ENCODE results near the gene SP140L.
A peak's percentile ranks its signal among the peaks of the same experiment; 100 is the strongest.
"Not testable (repeated sequence)": the region's sequence is repeated elsewhere in the genome, so short reads cannot be mapped to it uniquely, and the experiment has no call there.

Gene SP140L

DNA sequence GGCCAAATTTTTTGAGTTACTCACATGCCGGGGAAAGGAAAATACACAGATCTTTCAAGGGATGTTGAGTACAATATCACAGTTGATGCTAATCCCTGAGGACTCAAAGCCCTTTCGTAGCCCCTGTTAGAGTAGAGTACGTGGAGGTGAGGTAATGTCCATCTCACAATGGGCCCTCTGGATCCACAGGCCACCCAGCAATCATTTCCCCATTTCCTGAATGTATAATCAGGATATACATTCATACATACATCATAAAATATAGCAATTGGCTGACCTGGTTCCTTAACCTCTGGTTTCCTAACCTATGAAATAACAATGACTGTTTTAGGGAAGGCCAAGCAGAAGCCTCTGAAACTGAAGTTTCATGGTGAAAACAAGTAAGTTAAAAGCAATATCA lies 78.8 kb downstream of the SP140L start:
- no peak overlapping the region for H3K4me3 ChIP-seq (ENCODE audit: low read length in 2 of 2)
- H3K36me3 ChIP-seq (ENCODE audit: control insufficient read depth in 2 of 2, insufficient read depth in 2 of 2, low read length in 2 of 2) = peaks cover 4 to 5% of the 10 kb centered on the region in 2 donors
- H3K27ac ChIP-seq (ENCODE audit: low read depth in 2 of 2, low read length in 2 of 2) = no peak overlapping the region
- H3K4me1 ChIP-seq (ENCODE audit: control insufficient read depth in 2 of 2, insufficient read depth in 2 of 2, low read length in 2 of 2) = peaks cover under 1 to 6% of the 10 kb centered on the region in 2 donors
- H3K9me3 ChIP-seq (ENCODE audit: control insufficient read depth in 2 of 2, low read length in 2 of 2) = no peaks in the 10 kb centered on the region
- no peaks in the 10 kb centered on the region for H3K27me3 ChIP-seq (ENCODE audit: control insufficient read depth in 2 of 2, insufficient read depth in 2 of 2, low read length in 2 of 2)
- no peak overlapping the region for H3K9ac ChIP-seq (ENCODE audit: low read depth in 1 of 2, low read length in 2 of 2)

- Histone ChIP-seq H3K27ac (ENCODE audit: low read depth in 2 of 2, low read length in 2 of 2) (no peak overlapping the region), H3K27me3 (ENCODE audit: control insufficient read depth in 2 of 2, insufficient read depth in 2 of 2, low read length in 2 of 2) (no peaks in the 10 kb centered on the region), H3K9ac (ENCODE audit: low read depth in 1 of 2, low read length in 2 of 2) (no peak overlapping the region), H3K36me3 (ENCODE audit: control insufficient read depth in 2 of 2, insufficient read depth in 2 of 2, low read length in 2 of 2) (peaks cover 4 to 5% of the 10 kb centered on the region in 2 donors), H3K4me3 (ENCODE audit: low read length in 2 of 2) (no peak overlapping the region), H3K9me3 (ENCODE audit: control insufficient read depth in 2 of 2, low read length in 2 of 2) (no peaks in the 10 kb centered on the region), H3K4me1 (ENCODE audit: control insufficient read depth in 2 of 2, insufficient read depth in 2 of 2, low read length in 2 of 2) (peaks cover 12 to 18% of the 10 kb centered on the region in 2 donors)
Measured at GRCh38 chr2:230408244-230408842, 81.3 kb downstream of the SP140L start.

DNA sequence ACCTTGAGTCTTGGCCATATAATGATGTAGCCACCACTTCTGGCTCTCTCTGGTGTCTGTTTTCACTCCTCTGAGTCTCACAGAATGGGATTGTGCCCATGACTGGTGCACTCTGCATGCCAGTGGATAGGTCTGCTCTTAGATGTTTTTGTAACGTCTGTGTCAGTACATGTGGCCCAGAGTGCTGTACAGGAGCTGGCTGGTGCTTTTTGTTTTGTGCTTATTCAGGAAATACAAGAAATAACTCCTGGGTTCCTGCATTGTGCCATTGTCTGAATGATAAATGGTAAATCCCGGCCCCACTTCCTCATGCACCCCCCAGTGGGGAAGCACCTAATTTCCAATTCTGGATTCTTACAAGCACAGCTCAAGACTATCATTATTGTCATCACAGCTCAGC lies 82.3 kb downstream of the SP140L start:
- H3K4me1 ChIP-seq (ENCODE audit: control insufficient read depth in 2 of 2, insufficient read depth in 2 of 2, low read length in 2 of 2) = peaks cover 12 to 18% of the 10 kb centered on the region in 2 donors
- not testable (repeated sequence) for H3K9me3 ChIP-seq (ENCODE audit: control insufficient read depth in 2 of 2, low read length in 2 of 2); H3K36me3 ChIP-seq (ENCODE audit: control insufficient read depth in 2 of 2, insufficient read depth in 2 of 2, low read length in 2 of 2); H3K27ac ChIP-seq (ENCODE audit: low read depth in 2 of 2, low read length in 2 of 2); H3K27me3 ChIP-seq (ENCODE audit: control insufficient read depth in 2 of 2, insufficient read depth in 2 of 2, low read length in 2 of 2); H3K9ac ChIP-seq (ENCODE audit: low read depth in 1 of 2, low read length in 2 of 2); H3K4me3 ChIP-seq (ENCODE audit: low read length in 2 of 2)

- H3K27me3 ChIP-seq (ENCODE audit: control insufficient read depth in 2 of 2, insufficient read depth in 2 of 2, low read length in 2 of 2) = no peaks in the 10 kb centered on the region
- no peaks in the 10 kb centered on the region for H3K9me3 ChIP-seq (ENCODE audit: control insufficient read depth in 2 of 2, low read length in 2 of 2)
- no peaks in the 10 kb centered on the region for H3K36me3 ChIP-seq (ENCODE audit: control insufficient read depth in 2 of 2, insufficient read depth in 2 of 2, low read length in 2 of 2)
- no peak overlapping the region for H3K4me3 ChIP-seq (ENCODE audit: low read length in 2 of 2)
- peaks cover 12 to 18% of the 10 kb centered on the region in 2 donors for H3K4me1 ChIP-seq (ENCODE audit: control insufficient read depth in 2 of 2, insufficient read depth in 2 of 2, low read length in 2 of 2)
- no peak overlapping the region for H3K9ac ChIP-seq (ENCODE audit: low read depth in 1 of 2, low read length in 2 of 2)
- H3K27ac ChIP-seq (ENCODE audit: low read depth in 2 of 2, low read length in 2 of 2) = no peak overlapping the region
Measured at GRCh38 chr2:230410263-230410662, 83.3 kb downstream of the SP140L start.

DNA sequence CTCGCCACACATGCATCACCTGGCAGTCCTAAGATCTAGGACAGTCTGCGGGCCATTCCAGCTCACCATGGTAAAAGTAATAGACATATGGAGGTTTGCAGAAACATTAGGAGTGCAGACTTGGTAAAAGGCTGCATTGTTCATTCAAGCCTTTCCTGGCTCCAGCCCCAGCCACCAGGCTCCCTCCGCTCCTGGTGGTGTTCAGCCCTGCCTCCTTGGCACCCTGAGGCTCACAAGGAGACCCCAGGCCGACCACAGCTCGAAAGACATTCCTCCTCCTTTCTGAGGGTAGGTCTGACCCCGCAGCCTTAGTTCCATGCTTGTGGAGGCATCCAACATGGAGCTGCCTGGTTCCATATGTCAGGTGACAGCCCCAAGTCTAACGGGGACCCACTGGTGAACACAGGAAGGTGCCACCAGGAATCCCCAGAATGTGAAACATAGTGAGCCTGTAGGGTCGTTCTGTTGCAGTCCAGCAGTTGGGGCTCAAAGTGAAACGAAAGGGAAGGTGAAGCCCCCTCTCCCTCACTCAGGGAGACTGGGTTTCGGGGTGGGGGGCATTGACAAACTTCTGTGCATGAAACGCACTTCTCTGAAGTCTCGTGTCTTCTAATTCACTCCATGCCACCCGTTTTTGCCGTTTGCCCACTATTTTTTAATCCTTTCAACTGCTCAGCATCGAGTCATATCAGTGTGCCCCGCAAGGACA lies 84.0 kb downstream of the SP140L start:
- no peaks in the 10 kb centered on the region for H3K9me3 ChIP-seq (ENCODE audit: control insufficient read depth in 2 of 2, low read length in 2 of 2)
- peak overlapping the region; percentile 88 to 96 for H3K4me3 ChIP-seq (ENCODE audit: low read length in 2 of 2)
- H3K27ac ChIP-seq (ENCODE audit: low read depth in 2 of 2, low read length in 2 of 2) = peak overlapping the region; percentile 89 to 96
- H3K36me3 ChIP-seq (ENCODE audit: control insufficient read depth in 2 of 2, insufficient read depth in 2 of 2, low read length in 2 of 2) = no peaks in the 10 kb centered on the region
- peaks cover 16 to 24% of the 10 kb centered on the region in 2 donors for H3K4me1 ChIP-seq (ENCODE audit: control insufficient read depth in 2 of 2, insufficient read depth in 2 of 2, low read length in 2 of 2)
- H3K27me3 ChIP-seq (ENCODE audit: control insufficient read depth in 2 of 2, insufficient read depth in 2 of 2, low read length in 2 of 2) = no peaks in the 10 kb centered on the region
- peak overlapping the region; percentile 87 to 96 for H3K9ac ChIP-seq (ENCODE audit: low read depth in 1 of 2, low read length in 2 of 2)

- Histone ChIP-seq H3K9ac (ENCODE audit: low read depth in 1 of 2, low read length in 2 of 2) (peak overlapping the region; percentile 87 to 96), H3K4me1 (ENCODE audit: control insufficient read depth in 2 of 2, insufficient read depth in 2 of 2, low read length in 2 of 2) (peaks cover 16 to 24% of the 10 kb centered on the region in 2 donors), H3K27ac (ENCODE audit: low read depth in 2 of 2, low read length in 2 of 2) (peak overlapping the region; percentile 89 to 96), H3K4me3 (ENCODE audit: low read length in 2 of 2) (peak overlapping the region; percentile 88 to 96), H3K9me3 (ENCODE audit: control insufficient read depth in 2 of 2, low read length in 2 of 2) (no peaks in the 10 kb centered on the region), H3K27me3 (ENCODE audit: control insufficient read depth in 2 of 2, insufficient read depth in 2 of 2, low read length in 2 of 2) (no peaks in the 10 kb centered on the region), H3K36me3 (ENCODE audit: control insufficient read depth in 2 of 2, insufficient read depth in 2 of 2, low read length in 2 of 2) (no peaks in the 10 kb centered on the region)
Measured at GRCh38 chr2:230411570-230412370, 84.8 kb downstream of the SP140L start.

- Histone ChIP-seq H3K27ac (ENCODE audit: low read depth in 2 of 2, low read length in 2 of 2) (peak overlapping the region; percentile 89 to 96), H3K4me1 (ENCODE audit: control insufficient read depth in 2 of 2, insufficient read depth in 2 of 2, low read length in 2 of 2) (peaks cover 18 to 26% of the 10 kb centered on the region in 2 donors), H3K9ac (ENCODE audit: low read depth in 1 of 2, low read length in 2 of 2) (peak overlapping the region; percentile 87 to 96)
Measured at GRCh38 chr2:230412371-230412711, 85.3 kb downstream of the SP140L start.

DNA sequence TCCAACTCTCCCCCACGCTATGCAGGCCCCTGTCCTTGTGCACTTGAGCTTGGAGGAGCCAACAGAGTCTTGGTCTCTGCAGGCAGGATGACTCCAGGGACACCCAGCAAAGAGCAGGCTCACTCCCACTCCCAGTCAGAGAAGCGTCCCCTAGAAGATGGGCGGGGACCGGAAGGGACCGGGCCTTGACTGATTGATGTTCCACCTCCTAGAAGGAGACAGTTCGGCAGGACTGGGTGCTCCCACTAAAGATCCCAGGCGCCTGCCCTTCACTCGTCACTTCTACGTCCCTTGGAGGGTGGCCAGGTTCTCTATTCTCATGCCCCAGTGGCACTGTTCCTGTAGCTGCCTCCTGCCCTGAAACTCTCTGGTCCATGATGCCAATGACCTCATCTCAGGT lies 85.9 kb downstream of the SP140L start:
- Histone ChIP-seq H3K9ac (ENCODE audit: low read depth in 1 of 2, low read length in 2 of 2) (no peak overlapping the region), H3K4me1 (ENCODE audit: control insufficient read depth in 2 of 2, insufficient read depth in 2 of 2, low read length in 2 of 2) (peaks cover 21 to 30% of the 10 kb centered on the region in 2 donors), H3K9me3 (ENCODE audit: control insufficient read depth in 2 of 2, low read length in 2 of 2) (no peaks in the 10 kb centered on the region), H3K27ac (ENCODE audit: low read depth in 2 of 2, low read length in 2 of 2) (no peak overlapping the region), H3K27me3 (ENCODE audit: control insufficient read depth in 2 of 2, insufficient read depth in 2 of 2, low read length in 2 of 2) (no peaks in the 10 kb centered on the region), H3K36me3 (ENCODE audit: control insufficient read depth in 2 of 2, insufficient read depth in 2 of 2, low read length in 2 of 2) (no peaks in the 10 kb centered on the region), H3K4me3 (ENCODE audit: low read length in 2 of 2) (no peak overlapping the region)

More at GRCh38 chr2:230412371-230412711, 85.3 kb downstream of the SP140L start:
- H3K27me3 ChIP-seq (ENCODE audit: control insufficient read depth in 2 of 2, insufficient read depth in 2 of 2, low read length in 2 of 2) = no peaks in the 10 kb centered on the region
- H3K36me3 ChIP-seq (ENCODE audit: control insufficient read depth in 2 of 2, insufficient read depth in 2 of 2, low read length in 2 of 2) = no peaks in the 10 kb centered on the region
- H3K4me3 ChIP-seq (ENCODE audit: low read length in 2 of 2) = peak overlapping the region; percentile 88 to 96
- no peaks in the 10 kb centered on the region for H3K9me3 ChIP-seq (ENCODE audit: control insufficient read depth in 2 of 2, low read length in 2 of 2)

DNA sequence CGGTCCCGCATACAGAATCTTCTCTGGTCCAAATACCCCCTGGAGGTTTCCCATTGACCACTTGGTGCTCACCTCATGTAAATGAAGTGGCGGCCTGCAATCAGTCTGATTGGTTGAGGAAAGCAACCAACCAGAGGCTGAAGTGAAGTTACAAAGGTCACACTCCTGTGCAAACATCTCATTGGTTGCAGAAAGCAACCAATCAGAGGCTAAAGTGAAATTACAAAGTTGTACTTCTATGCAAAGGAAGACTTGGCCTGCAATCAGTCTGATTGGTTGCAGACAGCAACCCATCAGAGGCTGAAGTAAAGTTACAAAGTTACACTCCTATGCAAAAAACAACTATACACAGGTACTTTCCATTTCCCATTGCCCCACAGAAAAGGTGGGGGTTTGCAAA lies 86.5 kb downstream of the SP140L start:
- no peaks in the 10 kb centered on the region for H3K9me3 ChIP-seq (ENCODE audit: control insufficient read depth in 2 of 2, low read length in 2 of 2)
- no peak overlapping the region for H3K9ac ChIP-seq (ENCODE audit: low read depth in 1 of 2, low read length in 2 of 2)
- no peaks in the 10 kb centered on the region for H3K27me3 ChIP-seq (ENCODE audit: control insufficient read depth in 2 of 2, insufficient read depth in 2 of 2, low read length in 2 of 2)
- no peak overlapping the region for H3K4me3 ChIP-seq (ENCODE audit: low read length in 2 of 2)
- peaks cover 21 to 30% of the 10 kb centered on the region in 2 donors for H3K4me1 ChIP-seq (ENCODE audit: control insufficient read depth in 2 of 2, insufficient read depth in 2 of 2, low read length in 2 of 2)
- no peaks in the 10 kb centered on the region for H3K36me3 ChIP-seq (ENCODE audit: control insufficient read depth in 2 of 2, insufficient read depth in 2 of 2, low read length in 2 of 2)
- H3K27ac ChIP-seq (ENCODE audit: low read depth in 2 of 2, low read length in 2 of 2) = no peak overlapping the region

DNA sequence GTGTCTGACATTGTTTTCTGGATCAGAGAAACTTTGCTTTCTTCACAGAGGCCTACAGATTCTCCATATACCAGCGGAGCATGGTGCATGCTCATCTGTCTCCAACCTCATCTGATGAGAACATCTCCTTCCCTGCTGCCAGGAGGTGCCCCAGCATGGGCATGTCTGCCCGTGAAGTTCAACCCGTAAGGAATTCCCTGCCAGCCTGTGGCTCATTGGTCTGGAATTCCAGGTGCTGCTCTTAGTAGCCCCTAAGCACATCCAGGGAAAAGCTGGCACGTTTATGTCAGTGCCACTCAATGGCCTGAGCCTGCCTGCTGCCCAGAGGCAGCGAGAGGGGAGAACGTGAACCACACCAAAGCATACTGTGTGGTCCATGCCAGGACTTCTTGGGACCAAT lies 87.3 kb downstream of the SP140L start:
- Histone ChIP-seq H3K36me3 (ENCODE audit: control insufficient read depth in 2 of 2, insufficient read depth in 2 of 2, low read length in 2 of 2) (peaks cover 0 to 2% of the 10 kb centered on the region in 2 donors), H3K9me3 (ENCODE audit: control insufficient read depth in 2 of 2, low read length in 2 of 2) (no peaks in the 10 kb centered on the region), H3K4me3 (ENCODE audit: low read length in 2 of 2) (no peak overlapping the region), H3K27ac (ENCODE audit: low read depth in 2 of 2, low read length in 2 of 2) (no peak overlapping the region), H3K4me1 (ENCODE audit: control insufficient read depth in 2 of 2, insufficient read depth in 2 of 2, low read length in 2 of 2) (peaks cover 26 to 28% of the 10 kb centered on the region in 2 donors), H3K9ac (ENCODE audit: low read depth in 1 of 2, low read length in 2 of 2) (no peak overlapping the region), H3K27me3 (ENCODE audit: control insufficient read depth in 2 of 2, insufficient read depth in 2 of 2, low read length in 2 of 2) (no peaks in the 10 kb centered on the region)
